Renal cortex interstitium (tissue), 11 donors: ENCODE data around the gene LPCAT3. TPM values are rescaled to one million over a fixed set of nuclear protein-coding genes. Genes with fewer than 3 reads are reported as not detected.

Experiments
- DNase-seq, 11 donors: peaks; one replicate each; pipeline ENCODE4 v3.0.0-alpha.2; 2013; ENCODE audit warnings: low read depth in 9 of 11, low spot score in 4 of 11; ENCODE audit errors: extremely low read depth in 1 of 11
- polyA plus RNA-seq, 3 donors: library from polyadenylated mRNA; unstranded; fragments of 120-200 nt; gene quantifications; one replicate each; pipeline ENCODE4 v1.2.1, GENCODE V29; 2013; ENCODE audit not compliant: insufficient read length in 3 of 3

LPCAT3 gene
- polyA plus RNA-seq, 3 donors, result 59.1 to 62.3 (median 61.5) TPM

- no peak for DNase-seq
These were observed 8.8 kb downstream of the LPCAT3 start for GRCh38 chr12:7009512-7009911.

DNA sequence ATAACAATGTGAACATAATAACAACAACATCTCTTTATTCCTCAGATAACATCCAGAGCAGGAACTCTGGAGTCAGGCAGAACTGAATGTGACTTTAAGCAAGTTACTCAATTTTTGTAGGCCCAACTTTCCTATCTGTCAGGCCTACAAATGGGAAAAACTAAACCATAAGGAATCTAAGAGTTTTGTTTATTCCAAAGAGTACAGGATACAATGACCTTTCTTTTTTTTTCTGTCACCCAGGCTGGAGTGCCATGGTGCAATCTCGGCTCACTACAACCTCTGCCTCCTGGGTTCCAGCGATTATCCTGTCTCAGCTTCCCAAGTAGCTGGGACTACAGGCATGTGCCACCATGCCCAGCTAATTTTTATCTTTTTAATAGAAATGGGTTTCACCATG, 9.4 kb downstream of the LPCAT3 start:
- no peak for DNase-seq

DNA sequence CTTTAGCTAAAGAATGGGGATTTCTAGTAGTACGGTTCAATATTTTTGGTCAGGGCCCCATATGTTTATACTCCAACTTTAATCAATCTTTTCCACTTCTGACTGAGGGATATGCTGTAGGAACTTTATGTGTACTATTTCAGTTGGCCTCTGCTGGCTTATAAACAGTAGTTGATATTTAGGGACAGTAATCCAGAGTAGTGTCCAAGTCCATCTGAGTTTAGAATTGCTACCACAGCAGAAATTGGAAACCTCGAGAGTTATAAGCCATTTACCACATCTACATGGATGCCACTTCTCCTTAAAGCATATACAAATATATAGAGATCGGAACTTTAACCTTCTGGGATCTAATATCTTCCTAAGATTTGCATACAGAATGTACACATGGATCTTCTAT, 11.6 kb downstream of the LPCAT3 start:
- DNase-seq, result no peak

GRCh38 chr12:7005311-7005710, 13.0 kb downstream of the LPCAT3 start:
- DNase-seq, result no peak

DNA sequence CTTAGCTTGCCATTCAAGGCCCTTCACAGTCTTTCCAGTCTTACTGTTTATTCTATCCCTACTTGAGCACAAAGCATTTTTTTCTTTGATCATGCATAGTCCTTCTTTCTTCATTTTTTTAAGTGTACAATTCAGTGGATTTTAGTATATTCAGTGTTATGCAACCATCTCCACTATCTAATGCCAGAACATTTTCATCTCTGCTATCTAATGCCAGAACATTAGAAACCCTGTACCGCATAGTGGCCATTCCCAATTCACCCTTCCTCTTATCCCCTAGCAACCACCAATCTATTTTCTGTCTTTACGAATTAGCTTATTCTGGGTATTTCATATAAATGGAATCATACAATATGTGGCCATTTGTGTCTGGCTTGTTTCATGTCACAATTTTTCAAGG, 13.4 kb downstream of the LPCAT3 start:
- no peak for DNase-seq

DNA sequence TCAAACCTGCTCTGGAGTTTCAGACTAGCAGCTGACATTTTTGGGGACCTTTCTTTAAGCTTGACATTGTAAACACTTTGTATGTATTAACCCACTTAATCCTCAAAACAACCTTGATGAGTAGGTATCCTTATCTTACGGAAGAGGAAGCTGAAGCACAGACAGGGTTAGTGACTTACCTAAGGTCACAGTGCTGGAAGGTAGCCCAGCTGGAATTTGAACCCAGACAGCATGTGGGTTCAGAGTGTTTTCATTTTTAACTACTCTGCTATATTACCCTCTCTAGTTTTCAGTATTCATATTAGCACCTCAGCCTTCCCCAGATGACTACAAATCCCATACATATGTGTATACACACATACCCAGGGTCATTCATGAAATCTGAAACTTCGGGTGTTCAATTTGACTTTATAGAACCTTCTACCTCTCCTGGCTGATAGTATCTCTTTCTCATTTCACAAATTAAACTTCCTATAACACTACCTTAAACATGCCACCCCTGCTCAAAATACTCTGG, 13.9 kb downstream of the LPCAT3 start:
- DNase-seq, result no peak

DNA sequence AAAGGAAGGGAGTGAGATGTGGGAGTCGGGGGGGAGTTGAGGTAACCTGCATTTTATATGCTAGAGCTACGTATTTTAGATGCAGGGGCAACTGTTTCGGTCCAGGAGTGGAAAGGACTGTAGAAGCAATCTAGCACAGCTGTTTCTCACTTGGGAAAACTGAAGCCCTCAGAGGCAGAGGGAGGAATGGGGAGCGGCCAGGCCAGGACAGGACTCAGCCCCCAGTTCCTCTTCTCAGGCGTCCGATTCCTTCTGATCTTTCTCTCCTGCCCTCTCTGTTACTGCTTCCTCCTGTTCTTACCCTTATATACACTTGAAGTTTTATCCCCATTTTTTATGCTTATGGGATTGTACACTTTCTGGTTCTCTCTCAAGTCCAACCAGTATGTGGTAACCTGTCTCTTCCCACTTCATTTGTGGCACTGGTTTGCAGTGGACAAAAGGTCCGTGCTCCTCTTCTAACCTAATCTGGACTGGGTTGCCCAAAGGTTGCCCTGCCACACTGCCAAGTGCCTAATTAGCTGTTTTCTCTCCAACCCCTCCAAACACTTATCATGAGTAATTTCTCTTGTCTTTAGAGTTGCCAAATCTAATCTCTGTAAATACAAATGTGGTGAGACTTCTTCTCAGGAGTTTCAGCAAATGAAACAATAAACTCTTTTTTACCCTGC, 16.2 kb downstream of the LPCAT3 start:
- no peak for DNase-seq

GRCh38 chr12:6998715-6999451, 19.4 kb downstream of the LPCAT3 start:
- no peak for DNase-seq

- no peak for DNase-seq
These were observed 22.2 kb downstream of the LPCAT3 start for GRCh38 chr12:6996040-6996441.

- no peak for DNase-seq
These were observed 30.2 kb downstream of the LPCAT3 start for GRCh38 chr12:6987956-6988553.

GRCh38 chr12:6982532-6982931, 35.7 kb downstream of the LPCAT3 start:
- DNase-seq, result no peak

GRCh38 chr12:6981152-6982052, 36.9 kb downstream of the LPCAT3 start:
- DNase-seq, result no peak

DNA sequence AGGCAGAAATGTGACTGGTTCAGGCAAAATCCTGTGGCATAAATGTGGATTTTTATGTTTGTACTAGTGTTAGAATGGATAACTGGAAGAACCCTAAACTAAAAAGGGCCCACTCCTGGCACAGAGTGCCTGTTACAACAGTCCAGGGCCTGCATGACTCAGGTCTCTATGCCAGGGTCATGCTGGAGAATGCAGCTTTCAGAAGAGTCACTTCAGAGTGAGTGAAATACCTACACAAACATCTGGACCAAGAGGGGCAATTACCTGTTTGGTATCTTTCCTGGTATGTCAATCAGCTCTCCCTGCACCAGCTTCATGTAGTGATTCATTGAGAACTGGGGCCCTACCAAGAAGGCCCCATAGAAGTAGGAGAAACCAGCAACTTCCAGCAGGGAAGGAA, 37.5 kb downstream of the LPCAT3 start:
- DNase-seq, result no peak

GRCh38 chr12:6980075-6980474, 38.2 kb downstream of the LPCAT3 start:
- DNase-seq, result no peak

GRCh38 chr12:6979453-6979852, 38.8 kb downstream of the LPCAT3 start:
- DNase-seq, result no peak

DNA sequence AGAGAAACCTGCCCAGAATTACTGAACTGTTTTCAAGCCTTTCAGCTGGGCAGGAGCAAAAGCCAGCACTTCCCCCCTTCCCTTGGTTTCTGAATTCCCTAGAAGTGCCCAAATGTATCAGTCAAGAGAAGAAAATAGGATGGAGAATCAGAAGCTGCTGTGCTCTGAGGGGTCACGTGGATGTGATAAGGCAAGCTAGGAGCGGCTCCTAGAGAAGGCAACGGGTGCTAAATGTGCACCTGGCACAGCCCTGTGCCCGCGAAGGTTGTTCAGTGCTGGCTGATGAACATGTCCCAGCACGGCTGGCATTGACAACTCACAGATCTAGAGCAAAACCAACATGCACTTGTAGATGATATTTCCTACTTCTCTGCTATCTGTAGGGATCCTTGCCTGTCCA, 39.3 kb downstream of the LPCAT3 start:
- no peak for DNase-seq

DNA sequence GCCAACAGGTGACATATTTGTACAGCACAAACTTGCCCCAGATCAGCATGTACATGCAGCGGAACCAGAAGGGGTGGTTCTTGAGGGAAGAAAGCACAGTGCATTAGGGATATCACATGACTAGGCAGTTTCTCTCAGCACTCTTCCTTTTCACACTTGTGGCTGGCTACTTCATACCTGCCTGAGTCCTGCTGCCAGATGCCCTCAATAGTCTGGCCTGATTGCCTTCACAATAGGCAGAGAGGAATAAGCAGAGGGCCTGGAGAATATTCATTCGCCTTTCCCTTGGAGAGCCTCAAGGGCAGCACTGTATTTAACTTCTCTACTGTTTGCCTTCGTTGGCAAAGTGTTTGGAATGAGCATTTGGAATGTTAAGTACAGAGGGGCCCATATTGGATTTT, 39.7 kb downstream of the LPCAT3 start:
- DNase-seq, result no peak

DNA sequence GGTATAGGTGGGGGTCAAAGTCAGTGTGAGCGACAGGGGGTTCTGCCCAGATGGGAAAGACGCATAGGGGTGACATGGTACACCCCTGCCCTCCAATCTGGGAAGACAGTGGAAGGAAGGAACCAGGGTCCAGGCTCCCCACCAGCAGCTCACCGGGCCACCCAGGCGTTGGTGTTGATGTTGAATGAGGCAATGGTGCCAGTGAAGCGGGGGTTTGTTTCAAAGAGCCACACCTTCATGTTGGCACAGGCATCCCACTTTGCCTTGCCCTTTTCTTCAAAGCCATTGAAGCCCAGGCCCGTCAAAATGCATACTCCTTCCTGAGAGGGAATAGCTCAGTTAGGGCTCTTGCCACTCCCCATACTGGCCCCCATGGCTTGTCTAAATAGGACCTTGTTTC, 40.1 kb downstream of the LPCAT3 start:
- no peak for DNase-seq

DNA sequence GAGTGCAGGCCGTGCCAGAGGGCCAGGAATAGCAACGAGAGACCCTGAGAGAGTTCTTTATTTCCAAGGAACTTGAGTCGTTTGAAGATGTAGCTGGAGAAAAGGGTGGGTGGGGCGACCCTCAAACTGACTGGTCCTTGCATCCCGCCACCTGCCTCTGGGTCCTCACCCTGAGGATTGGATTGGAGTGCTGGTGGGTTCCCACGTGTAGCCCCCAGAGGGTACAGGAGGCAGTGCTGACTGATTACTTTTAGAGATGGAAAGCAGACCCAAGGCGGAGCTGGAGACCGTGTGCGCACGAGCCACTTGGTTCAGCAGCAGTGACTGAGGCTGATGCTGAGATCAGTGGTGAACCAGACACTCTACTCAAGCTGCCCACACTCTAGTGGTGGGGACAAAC, 40.6 kb downstream of the LPCAT3 start:
- no peak for DNase-seq
